Measurements from ENCODE around the gene RNH1.

RNH1 gene

GRCh38 chr11:553083-553987 is 46.3 kb upstream of the RNH1 start:
- no peaks in the 10 kb centered on the region for H3K9me3 ChIP-seq (ENCODE audit: severe bottlenecking)
- H3K4me3 ChIP-seq (ENCODE audit: low read depth, low read length) = no peak overlapping the region
- no peak overlapping the region for H3K27ac ChIP-seq
- no peaks in the 10 kb centered on the region for H3K36me3 ChIP-seq
- no peak for TF ChIP-seq CTCF (IDR thresholded peaks at IDR 0.05; ENCODE audit: low read depth, low read length)
- no peak for DNase-seq
- peaks cover 19% of the 10 kb centered on the region for H3K27me3 ChIP-seq (ENCODE audit: insufficient read depth, low read depth, severe bottlenecking)

GRCh38 chr11:551596-551995 is 44.6 kb upstream of the RNH1 start:
- no peak overlapping the region for H3K27ac ChIP-seq
- no peaks in the 10 kb centered on the region for H3K9me3 ChIP-seq (ENCODE audit: severe bottlenecking)
- no peak for TF ChIP-seq CTCF (IDR thresholded peaks at IDR 0.05; ENCODE audit: low read depth, low read length)
- DNase-seq = no peak
- no peaks in the 10 kb centered on the region for H3K36me3 ChIP-seq
- H3K4me3 ChIP-seq (ENCODE audit: low read depth, low read length) = no peak overlapping the region
- peaks cover 13% of the 10 kb centered on the region for H3K27me3 ChIP-seq (ENCODE audit: insufficient read depth, low read depth, severe bottlenecking)

GRCh38 chr11:551131-551530 is 44.1 kb upstream of the RNH1 start:
- no peak for DNase-seq
- H3K27me3 ChIP-seq (ENCODE audit: insufficient read depth, low read depth, severe bottlenecking) = peaks cover 8% of the 10 kb centered on the region
- no peak overlapping the region for H3K4me3 ChIP-seq (ENCODE audit: low read depth, low read length)
- no peak overlapping the region for H3K27ac ChIP-seq
- no peaks in the 10 kb centered on the region for H3K36me3 ChIP-seq
- H3K9me3 ChIP-seq (ENCODE audit: severe bottlenecking) = no peaks in the 10 kb centered on the region
- no peak for TF ChIP-seq CTCF (IDR thresholded peaks at IDR 0.05; ENCODE audit: low read depth, low read length)

- H3K4me3 ChIP-seq (ENCODE audit: low read depth, low read length) = no peak overlapping the region
- TF ChIP-seq CTCF (IDR thresholded peaks at IDR 0.05; ENCODE audit: low read depth, low read length) = no peak
- no peaks in the 10 kb centered on the region for H3K36me3 ChIP-seq
- H3K27me3 ChIP-seq (ENCODE audit: insufficient read depth, low read depth, severe bottlenecking) = peaks cover 6% of the 10 kb centered on the region
- DNase-seq = no peak
- no peaks in the 10 kb centered on the region for H3K9me3 ChIP-seq (ENCODE audit: severe bottlenecking)
- no peak overlapping the region for H3K27ac ChIP-seq
These were observed 43.7 kb upstream of the RNH1 start for GRCh38 chr11:550746-551085.

GRCh38 chr11:550021-550745 is 43.1 kb upstream of the RNH1 start:
- Histone ChIP-seq H3K4me3 (ENCODE audit: low read depth, low read length) (no peak overlapping the region), H3K27me3 (ENCODE audit: insufficient read depth, low read depth, severe bottlenecking) (peaks cover under 1% of the 10 kb centered on the region), H3K9me3 (ENCODE audit: severe bottlenecking) (no peaks in the 10 kb centered on the region), H3K27ac (no peak overlapping the region), H3K36me3 (no peaks in the 10 kb centered on the region)
- DNase-seq = no peak
- TF ChIP-seq CTCF (IDR thresholded peaks at IDR 0.05; ENCODE audit: low read depth, low read length) = no peak
